K562 (cell line): Measurements from ENCODE around the gene MRI1. TPM values are rescaled to one million over a fixed set of nuclear protein-coding genes. Genes with fewer than 3 reads are reported as not detected.

Source experiments
- ATF4 ChIP-seq: fragments of 450-650 bp; formaldehyde crosslinking; IDR thresholded peaks from 2 replicates; pipeline ENCODE4 v1.4.0; 2022; ENCODE audit warnings: mild to moderate bottlenecking, moderate library complexity
- CBFA2T3 ChIP-seq: fragments of 450-650 bp; IDR thresholded peaks from 2 replicates; pipeline ENCODE4 v1.6.1; 2017
- CTCFL ChIP-seq: IDR thresholded peaks from 2 replicates; pipeline ENCODE4 v1.6.1; 2011; ENCODE audit warnings: borderline replicate concordance, low read depth, mild to moderate bottlenecking, moderate library complexity, low read length; ENCODE audit not compliant: insufficient read depth, poor library complexity, severe bottlenecking
- FOXM1 ChIP-seq, 2 experiments: fragments of 450-650 bp in 1 of 2; sonication (generic) in 1 of 2; formaldehyde crosslinking in 1 of 2; IDR thresholded peaks; 2 replicates each; pipeline versions ENCODE4 v1.6.1 to v1.9.0; 2017 to 2022; ENCODE audit warnings: low read depth in 2 of 2, mild to moderate bottlenecking in 2 of 2, missing genetic modification reagents in 1 of 2, moderate library complexity in 1 of 2
- GATA2 ChIP-seq: sonication (generic); formaldehyde crosslinking; IDR thresholded peaks from 2 replicates; pipeline ENCODE4 v1.4.0; 2020; ENCODE audit warnings: mild to moderate bottlenecking, missing genetic modification reagents
- HDAC3 ChIP-seq: fragments of 450-650 bp; IDR thresholded peaks from 2 replicates; pipeline ENCODE4 v1.6.1; 2018; ENCODE audit warnings: borderline replicate concordance, mild to moderate bottlenecking, moderate library complexity; ENCODE audit not compliant: partially characterized antibody
- HDAC8 ChIP-seq: fragments of 450-650 bp; IDR thresholded peaks from 2 replicates; pipeline ENCODE4 v1.6.1; 2016; ENCODE audit warnings: mild to moderate bottlenecking, missing genetic modification characterization, moderate library complexity, missing compliant biosample characterization
- HLTF ChIP-seq: fragments of 450-650 bp; IDR thresholded peaks from 2 replicates; pipeline ENCODE4 v1.6.1; 2016
- JUND ChIP-seq, 2 experiments: IDR thresholded peaks; 2 replicates in 1 of 2; 3 replicates in 1 of 2; pipeline ENCODE4 v1.6.1; 2011; ENCODE audit warnings: borderline replicate concordance in 2 of 2, low read depth in 2 of 2, low read length in 2 of 2, improper control_type of control experiment in 1 of 2, missing biosample characterization in 1 of 2, missing genetic modification characterization in 1 of 2, missing genetic modification reagents in 1 of 2
- KAT2B ChIP-seq: IDR thresholded peaks from one replicate; pipeline ENCODE4 v1.6.1; 2012; ENCODE audit warnings: low read depth, mild to moderate bottlenecking, control low read depth, inconsistent platforms, low read length, moderate library complexity
- MAX ChIP-seq: sonication (generic); formaldehyde crosslinking; IDR thresholded peaks from 2 replicates; pipeline ENCODE4 v1.9.0; 2022; ENCODE audit warnings: mild to moderate bottlenecking, missing genetic modification reagents
- MXD1 ChIP-seq: fragments of 250-450 bp; sonication (Bioruptor Pico); IDR thresholded peaks from 2 replicates; pipeline ENCODE4 v1.8.0; 2021; ENCODE audit warnings: borderline replicate concordance, mild to moderate bottlenecking, moderate library complexity; ENCODE audit not compliant: poor library complexity, severe bottlenecking
- NCOR1 ChIP-seq: fragments of 450-650 bp; IDR thresholded peaks from 2 replicates; pipeline ENCODE4 v1.6.1; 2016; ENCODE audit warnings: mild to moderate bottlenecking, moderate library complexity
- NFIC ChIP-seq: fragments of 450-650 bp; IDR thresholded peaks from 2 replicates; pipeline ENCODE4 v1.6.1; 2017; ENCODE audit warnings: mild to moderate bottlenecking, inconsistent platforms
- NFXL1 ChIP-seq: fragments of 450-650 bp; formaldehyde crosslinking; IDR thresholded peaks from 2 replicates; pipeline ENCODE4 v1.4.0; 2021; ENCODE audit warnings: mild to moderate bottlenecking
- RBM39 ChIP-seq: fragments of 200-400 bp; formaldehyde crosslinking; optimal IDR thresholded peaks from 2 replicates; pipeline ENCODE3; 2018; ENCODE audit warnings: low read depth, low read length
- RFX7 ChIP-seq: fragments of 250-450 bp; sonication (Bioruptor Pico); IDR thresholded peaks from 2 replicates; pipeline ENCODE4 v1.5.1; 2021; ENCODE audit warnings: mild to moderate bottlenecking
- SOX6 ChIP-seq: fragments of 450-650 bp; IDR thresholded peaks from 2 replicates; pipeline ENCODE4 v1.6.1; 2014; ENCODE audit warnings: mild to moderate bottlenecking
- ZFP30 ChIP-seq: fragments of 250-450 bp; sonication (Bioruptor Pico); IDR thresholded peaks from 2 replicates; pipeline ENCODE4 v1.8.0; 2022; ENCODE audit warnings: moderate library complexity, mild to moderate bottlenecking, inconsistent platforms, borderline replicate concordance
- ZNF280A ChIP-seq: fragments of 450-650 bp; IDR thresholded peaks from 2 replicates; pipeline ENCODE4 v1.6.1; 2018; ENCODE audit warnings: mild to moderate bottlenecking, low read depth; ENCODE audit not compliant: partially characterized antibody
- ZNF551 ChIP-seq: fragments of 250-450 bp; sonication (Bioruptor Pico); IDR thresholded peaks from 2 replicates; pipeline ENCODE4 v1.5.0; 2021; ENCODE audit warnings: mild to moderate bottlenecking, moderate library complexity
- ZNF830 ChIP-seq: fragments of 250-450 bp; sonication (Bioruptor Pico); IDR thresholded peaks from 2 replicates; pipeline ENCODE4 v1.5.0; 2021; ENCODE audit warnings: mild to moderate bottlenecking
- polyA plus RNA-seq, 8 experiments: library from polyadenylated mRNA; depleted of rRNA in 4 of 8; stranded (reverse) in 5 of 8; unstranded in 3 of 8; fragments of >200 nt; fragmentation: Nextera tagmentation in 2 of 8; fragmentation: Illumina TruSeq in 1 of 8; extraction: Ambion mirVana in 2 of 8; extraction: Trizol in 1 of 8; gene quantifications; 2 replicates each; pipeline versions ENCODE4 v1.2.1 to v1.2.3, GENCODE V29; 2011 to 2014; ENCODE audit warnings: inconsistent platforms in 1 of 8, missing spikeins in 1 of 8
- total RNA-seq, 7 experiments: library from RNA; depleted of rRNA in 6 of 7; stranded (reverse); fragments of >200 nt in 6 of 7; fragmentation: Illumina TruSeq in 2 of 7; extraction: Trizol in 2 of 7; gene quantifications; 2 replicates each; pipeline versions ENCODE4 v1.2.1 to v1.2.3, GENCODE V29; 2011 to 2021; ENCODE audit warnings: low replicate concordance in 1 of 7

The MRI1 gene
- total and polyA plus RNA-seq, 9 of the 15 experiments (the other 6 are each of a cell fraction or from before 2014, with no cell fraction given) = 5.5 to 57.4 (median 28.2) TPM

- TF ChIP-seq GATA2 (CRISPR knock-in tag) = no peak
- TF ChIP-seq CBFA2T3 = peak; percentile 30; the same call in 1 of the 2 replicates
- no peak for TF ChIP-seq NFXL1
- TF ChIP-seq MAX = peak; percentile 88
- no peak for TF ChIP-seq CTCFL
- TF ChIP-seq NFIC = peak; percentile 58
- TF ChIP-seq ZNF830 (CRISPR knock-in tag) = no peak
- no peak for TF ChIP-seq MXD1
- no peak for TF ChIP-seq HDAC8 (tag)
- TF ChIP-seq FOXM1 (IDR thresholded peaks at IDR 0.05; ENCODE audit: low read depth) = peak; percentile 95
- no peak for TF ChIP-seq FOXM1 (CRISPR knock-in tag; IDR thresholded peaks at IDR 0.05; ENCODE audit: low read depth)
- TF ChIP-seq HLTF = peak; percentile 36
- TF ChIP-seq ZNF551 (CRISPR knock-in tag) = no peak
- peak; percentile 35 for TF ChIP-seq SOX6
- peak; percentile 86 for TF ChIP-seq NCOR1
- TF ChIP-seq ZNF280A = no peak
- peak; percentile 16; the same call in 1 of the 2 replicates for TF ChIP-seq ATF4
- TF ChIP-seq ZFP30 = no peak
- no peak for TF ChIP-seq RFX7 (CRISPR knock-in tag)
- TF ChIP-seq RBM39 = no peak
- TF ChIP-seq KAT2B = no peak
- TF ChIP-seq HDAC3 = no peak
- TF ChIP-seq JUND (IDR thresholded peaks at IDR 0.05; ENCODE audit: borderline replicate concordance, low read depth, low read length) = peak; percentile 68
- TF ChIP-seq JUND (tag; IDR thresholded peaks at IDR 0.05; ENCODE audit: borderline replicate concordance, low read depth, low read length) = peak; percentile 57; the same call in 1 of the 3 replicates
These were observed 10.2 kb downstream of the MRI1 start, which contains the start of gene C19orf53 (continued) for GRCh38 chr19:13774217-13775191.
